GM18907 (cell line): Measurements from ENCODE around the gene GET3.
"Not testable (repeated sequence)": the region's sequence is repeated elsewhere in the genome, so short reads cannot be mapped to it uniquely, and the experiment has no call there.

Experiments
- ATAC-seq: cut with Tn5 transposase; IDR thresholded peaks from one replicate; pipeline ENCODE4 v1.9.1; 2021; ENCODE audit warnings: mild to moderate bottlenecking, moderate library complexity; ENCODE audit not compliant: unreplicated experiment

GET3 gene

DNA sequence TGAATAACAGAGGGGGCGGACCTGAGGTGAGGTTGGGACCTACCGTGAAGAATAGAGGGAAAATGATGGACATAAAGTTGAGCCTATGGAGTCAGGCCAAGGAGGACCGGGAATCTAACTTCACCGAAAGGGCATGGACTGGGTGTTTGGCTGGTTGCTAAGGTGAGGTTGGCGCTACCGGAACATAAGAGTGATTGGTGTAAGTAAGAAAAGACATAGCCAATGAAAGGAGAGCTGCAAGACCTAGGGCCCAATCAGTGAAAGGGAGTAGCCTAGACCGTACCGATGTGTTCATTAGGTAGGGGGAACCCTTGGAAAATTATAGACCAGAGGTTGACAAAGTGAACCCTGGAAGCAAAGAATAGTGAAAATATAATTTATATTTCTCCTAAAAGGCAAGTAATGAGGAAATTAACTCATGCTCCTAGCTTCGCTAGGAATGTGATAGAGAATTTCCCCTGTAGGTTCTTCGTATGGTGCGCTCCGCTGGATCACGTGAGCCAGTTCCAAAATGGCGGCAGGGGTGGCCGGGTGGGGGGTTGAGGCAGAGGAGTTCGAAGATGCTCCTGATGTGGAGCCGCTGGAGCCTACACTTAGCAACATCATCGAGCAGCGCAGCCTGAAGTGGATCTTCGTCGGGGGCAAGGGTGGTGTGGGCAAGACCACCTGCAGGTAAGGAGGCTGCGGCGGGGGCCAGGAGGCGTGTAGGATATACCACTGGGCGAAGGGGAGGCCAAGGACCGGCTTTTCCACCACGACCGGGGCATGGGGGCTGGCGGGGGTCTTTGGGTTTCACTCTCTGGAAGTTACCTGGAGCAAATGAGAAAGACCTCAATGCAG lies at the start of gene GET3:
TSS of gene GET3 (plus strand) at position 503 of the 840 bp plus-strand sequence. CDS start at position 512, 9 bp downstream.
- peak; percentile 77 for ATAC-seq

DNA sequence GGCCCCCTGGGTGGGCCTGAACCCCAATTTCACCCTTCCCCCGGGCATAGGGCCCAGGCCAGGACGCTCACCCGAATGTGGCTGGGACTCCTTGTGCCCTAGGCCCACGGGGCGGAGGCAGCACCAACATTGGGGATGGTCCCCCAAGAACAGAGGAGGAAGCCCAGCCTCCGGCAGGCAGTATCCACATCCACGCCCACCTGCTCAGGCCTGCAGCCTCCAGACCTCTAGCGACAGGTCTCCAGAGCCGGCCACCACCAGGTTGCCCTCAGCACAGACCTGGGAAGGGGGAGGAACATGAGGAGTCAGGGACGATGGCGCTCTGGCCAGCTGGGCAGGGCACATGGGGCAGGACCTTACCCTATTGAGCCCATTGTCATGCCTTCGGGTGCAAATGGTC lies 48.3 kb upstream of the GET3 start:
- no peak for ATAC-seq

DNA sequence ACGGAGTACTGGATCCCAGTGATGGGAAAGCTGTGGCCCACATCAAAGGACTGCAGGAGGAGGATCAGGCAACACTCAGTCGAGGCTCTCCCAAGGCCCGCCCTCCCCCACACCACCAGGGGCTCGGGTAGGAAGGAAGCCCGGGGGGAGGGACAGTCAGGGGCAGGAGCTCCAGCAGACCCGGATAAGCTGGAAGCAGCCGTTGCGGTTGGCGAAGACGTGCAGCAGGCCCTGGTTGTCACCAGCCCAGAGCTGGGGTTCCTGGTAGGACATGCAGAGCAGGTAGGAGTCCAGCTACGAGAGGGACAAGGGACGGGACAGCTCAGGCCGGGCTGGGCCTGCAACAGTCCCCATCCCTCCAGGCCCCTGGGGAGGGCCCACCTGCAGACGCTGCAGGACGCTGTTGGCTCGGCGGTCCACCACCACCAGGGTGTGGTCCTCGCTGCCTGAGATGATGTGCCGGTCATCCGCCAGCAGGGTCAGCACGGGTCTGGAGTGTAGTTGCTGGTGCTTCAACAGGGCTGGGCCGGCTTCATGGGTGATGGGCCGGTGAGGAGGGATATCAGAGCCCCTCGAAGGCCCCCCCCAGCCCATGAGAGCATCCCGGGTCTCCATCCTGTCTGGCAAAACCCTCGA lies 47.6 kb upstream of the GET3 start:
- ATAC-seq, result no peak

DNA sequence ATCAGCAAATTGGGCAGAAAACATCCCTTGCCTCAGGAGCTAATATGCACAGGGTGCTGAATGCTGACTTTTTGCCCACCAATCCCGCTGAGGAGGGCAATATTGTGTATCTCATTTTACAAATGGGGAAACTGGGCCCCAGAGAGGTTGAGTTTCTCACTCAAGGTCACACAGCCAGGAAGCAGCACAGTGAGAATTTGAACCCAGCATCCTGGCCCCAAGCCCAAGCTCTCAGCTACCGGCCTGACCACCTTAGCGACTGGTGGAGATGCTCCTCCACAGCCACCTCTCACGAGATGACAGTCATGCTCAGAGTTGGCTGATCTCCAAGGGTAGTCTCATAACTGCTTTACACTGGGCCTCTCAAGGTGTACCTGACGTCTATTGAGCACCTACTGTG lies 44.3 kb upstream of the GET3 start:
- no peak for ATAC-seq

DNA sequence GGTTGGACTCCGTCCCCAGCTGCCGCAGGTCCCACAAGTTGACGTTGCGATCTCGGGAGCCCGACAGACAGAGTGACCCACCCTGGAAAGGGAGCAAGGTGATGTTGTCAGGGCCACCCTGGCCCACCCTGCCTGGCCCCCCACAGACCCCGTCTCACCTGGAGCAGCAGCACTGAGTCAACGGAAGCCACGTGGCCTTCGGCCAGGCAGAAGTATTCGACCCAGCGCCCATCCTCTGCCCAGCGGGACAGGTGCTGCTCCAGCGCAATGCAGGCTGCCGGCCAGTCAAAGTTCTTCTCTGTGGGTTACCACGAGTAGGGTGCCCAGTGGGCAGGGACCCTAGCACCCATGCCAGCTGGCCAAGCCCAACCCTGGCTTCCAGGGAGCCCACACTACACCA lies 42.7 kb upstream of the GET3 start:
- ATAC-seq, result no peak

DNA sequence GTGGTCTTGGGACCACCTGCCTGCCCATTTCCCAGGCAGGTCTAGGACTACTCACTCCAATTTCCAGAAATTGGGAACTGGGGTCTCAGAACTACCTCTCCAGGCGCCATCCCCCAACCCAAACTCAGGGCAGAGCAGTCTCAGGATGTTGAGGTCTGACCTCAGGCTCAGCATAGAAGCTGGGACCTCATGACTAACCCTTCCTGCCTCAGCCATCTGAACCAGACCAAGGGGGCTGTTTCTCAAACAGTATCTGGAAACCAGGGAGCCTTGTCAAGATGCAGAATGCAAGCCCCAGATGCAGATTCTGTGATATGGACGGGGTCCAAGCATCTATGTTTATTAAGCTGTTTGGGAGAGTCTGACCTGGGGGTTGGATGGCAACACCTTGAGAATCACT lies 42.2 kb upstream of the GET3 start:
- ATAC-seq, result no peak

DNA sequence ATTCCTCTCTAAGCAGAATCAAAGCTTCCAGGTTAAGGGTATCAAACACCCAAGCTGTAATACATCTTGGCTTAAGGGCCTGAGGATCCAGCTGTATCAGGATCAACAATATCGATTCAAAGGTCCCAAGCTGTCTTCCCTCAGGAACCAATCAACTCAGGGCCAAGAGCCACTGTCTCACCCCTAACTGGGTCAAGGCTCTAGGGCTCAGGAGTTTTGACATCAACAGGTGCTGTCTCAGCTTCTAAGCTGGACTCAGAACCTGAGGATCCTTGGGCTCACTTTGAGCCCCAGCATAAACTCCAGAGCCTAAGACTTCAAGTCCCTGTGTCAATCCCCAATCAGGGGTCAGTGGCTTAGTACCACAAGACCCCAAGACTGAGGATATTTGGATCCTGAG lies 41.8 kb upstream of the GET3 start:
- peak; percentile 4 for ATAC-seq

DNA sequence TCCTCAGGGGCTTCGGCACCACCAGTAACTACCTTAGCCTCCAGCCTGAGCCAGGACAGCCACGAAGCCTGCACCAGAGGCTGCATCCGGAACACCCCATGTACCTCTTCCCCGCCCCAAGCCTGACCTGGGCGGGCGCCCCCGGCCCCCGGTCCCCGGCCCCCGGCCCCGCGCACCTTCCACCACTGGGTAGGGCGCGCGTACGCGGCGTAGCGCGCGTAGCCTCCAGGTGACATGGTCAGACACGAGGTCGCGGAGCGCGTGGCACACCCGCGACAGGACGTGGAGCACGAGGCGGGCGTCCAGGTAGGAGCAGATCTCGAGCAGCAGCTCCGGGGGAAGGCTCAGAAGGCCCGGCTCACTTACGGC lies 41.3 kb upstream of the GET3 start:
- peak; percentile 9 for ATAC-seq

DNA sequence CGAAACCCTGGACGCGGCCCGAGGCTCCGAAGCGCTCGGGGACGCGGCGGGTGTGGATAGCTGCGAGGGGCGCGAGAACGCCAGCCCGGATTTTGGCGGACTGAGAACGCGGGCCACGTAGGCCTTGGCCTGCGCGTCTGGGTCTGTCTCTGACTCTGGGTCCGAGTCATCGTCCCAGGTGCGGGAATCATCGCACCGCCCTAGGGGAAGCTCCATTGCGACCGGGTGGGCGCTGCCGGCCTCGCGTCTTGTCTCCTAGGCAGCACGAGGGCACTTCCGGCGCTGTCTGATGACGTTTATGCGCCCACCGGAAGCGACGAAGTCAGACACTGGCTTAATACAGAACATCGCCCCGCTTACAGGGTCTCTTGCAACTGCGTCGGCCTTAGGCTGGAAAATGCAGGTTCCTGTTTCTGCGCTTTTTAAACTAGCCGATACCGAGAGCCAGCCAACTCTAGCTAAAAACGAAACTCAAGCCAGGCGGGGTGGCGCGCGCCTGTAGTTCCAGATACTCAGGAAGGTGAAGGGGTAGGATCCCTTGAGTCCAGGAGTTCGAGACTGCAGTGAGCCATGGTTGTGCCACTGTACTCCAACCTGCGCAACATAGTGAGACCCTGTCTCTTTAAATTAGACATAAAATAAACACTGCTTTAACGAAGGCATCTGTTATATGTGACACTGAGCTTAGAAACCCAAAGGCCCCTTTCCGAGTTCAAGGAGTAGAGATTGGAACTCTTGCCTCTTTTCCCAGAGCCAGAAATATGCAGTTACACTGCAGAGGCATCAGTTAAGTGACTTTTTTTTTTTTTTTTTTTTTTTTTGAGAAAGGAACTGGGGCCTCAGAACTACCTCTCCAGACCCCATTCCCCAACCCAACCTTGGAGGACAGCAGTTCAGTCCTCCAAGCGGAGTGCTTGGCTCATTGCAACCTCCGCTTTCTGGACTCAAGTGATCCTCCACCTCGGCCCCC lies 40.6 kb upstream of the GET3 start, which contains the start of gene FBXW9:
TSS of gene FBXW9 (minus strand) at position 266 of the 970 bp plus-strand sequence. CDS start at position 216, 50 bp downstream.
- ATAC-seq, result peak; percentile 64

DNA sequence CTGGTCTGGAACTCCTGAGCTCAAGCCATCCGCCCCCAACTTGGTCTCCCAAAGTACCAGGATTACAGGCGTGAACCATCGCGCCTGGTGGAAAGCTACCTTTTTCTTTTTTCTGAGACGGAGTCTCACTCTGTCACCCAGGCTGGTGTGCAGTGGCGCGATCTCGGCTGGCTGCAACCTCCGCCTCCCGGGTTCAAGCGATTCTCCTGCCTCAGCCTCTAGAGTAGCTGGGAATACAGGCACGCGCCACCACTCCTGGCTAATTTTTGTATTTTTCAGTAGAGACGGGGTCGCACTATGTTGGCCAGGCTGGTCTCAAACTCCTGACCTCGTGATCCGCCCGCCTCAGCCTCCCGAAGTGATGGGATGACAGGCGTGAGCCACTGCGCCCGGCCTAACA lies 39.9 kb upstream of the GET3 start:
- not testable (repeated sequence) for ATAC-seq

DNA sequence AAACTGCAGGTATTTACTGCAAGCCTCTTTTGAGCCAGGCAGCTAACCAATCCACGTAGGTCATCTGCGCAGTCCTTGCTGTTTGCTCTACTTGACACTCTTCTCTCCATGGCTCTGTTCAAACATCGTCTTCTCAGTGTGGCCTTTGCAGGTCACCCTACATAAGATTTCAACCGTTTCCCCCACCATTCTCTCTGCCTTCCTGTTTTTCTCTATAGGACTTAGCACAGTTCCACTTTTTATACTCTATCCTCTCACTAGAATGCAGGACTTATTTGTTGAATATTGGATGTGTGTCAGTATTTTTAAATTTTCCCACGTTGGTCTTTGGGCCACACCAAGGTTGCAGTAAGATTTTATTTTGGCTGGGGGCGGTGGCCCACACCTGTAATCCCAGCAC lies 39.2 kb upstream of the GET3 start:
- no peak for ATAC-seq

DNA sequence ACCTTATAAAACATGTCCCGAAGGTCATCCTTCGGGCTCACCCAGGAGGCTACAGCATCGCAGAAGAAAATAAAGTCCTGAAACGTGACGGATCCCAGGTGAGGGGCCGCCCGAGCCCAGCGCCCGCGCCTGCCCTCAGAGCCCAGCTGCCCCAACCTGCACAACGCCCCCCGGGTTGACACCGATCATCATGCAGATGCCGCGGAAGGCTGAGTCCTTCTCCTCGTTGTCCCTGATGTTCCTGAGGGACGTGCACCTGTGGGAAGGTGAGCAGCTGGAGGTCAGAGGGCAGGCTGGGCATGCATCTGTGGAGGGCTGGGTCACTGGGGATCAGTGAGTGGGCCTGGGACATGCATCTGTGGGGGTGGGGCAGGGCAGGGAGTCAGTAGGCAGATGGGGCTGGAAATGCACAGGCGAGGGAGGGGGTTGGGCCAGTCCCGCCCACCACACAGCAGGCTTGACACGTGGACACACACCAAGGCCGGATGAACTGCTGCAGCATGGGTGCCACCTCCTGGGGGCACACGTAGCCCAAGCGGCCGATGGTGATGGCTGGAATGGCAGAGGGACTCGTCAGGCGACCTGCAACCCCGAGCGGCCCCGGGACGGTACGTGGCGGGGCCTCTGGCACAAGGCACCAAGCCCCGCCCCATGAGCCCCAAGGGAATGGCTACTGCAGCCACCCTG lies 35.6 kb upstream of the GET3 start:
- no peak for ATAC-seq

DNA sequence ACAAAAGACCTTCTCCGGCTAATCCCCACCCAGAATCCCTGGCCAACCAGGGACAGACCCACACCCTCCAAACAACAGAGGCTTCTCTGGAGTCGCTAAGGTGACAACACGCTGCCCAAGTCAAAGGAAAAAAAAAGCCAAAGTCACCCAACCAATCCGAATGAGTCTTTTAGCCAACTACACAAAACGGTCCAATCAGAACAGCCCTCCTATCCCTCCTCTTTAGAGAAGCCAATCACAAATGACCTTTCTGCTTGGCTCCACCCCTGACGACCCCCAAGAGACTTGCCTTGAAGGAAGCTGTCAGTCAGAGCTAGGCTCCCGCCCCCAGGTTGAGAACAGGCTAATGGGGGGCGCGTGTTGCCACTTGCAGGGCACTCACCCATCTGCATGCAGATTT lies 34.3 kb upstream of the GET3 start:
- ATAC-seq, result no peak

DNA sequence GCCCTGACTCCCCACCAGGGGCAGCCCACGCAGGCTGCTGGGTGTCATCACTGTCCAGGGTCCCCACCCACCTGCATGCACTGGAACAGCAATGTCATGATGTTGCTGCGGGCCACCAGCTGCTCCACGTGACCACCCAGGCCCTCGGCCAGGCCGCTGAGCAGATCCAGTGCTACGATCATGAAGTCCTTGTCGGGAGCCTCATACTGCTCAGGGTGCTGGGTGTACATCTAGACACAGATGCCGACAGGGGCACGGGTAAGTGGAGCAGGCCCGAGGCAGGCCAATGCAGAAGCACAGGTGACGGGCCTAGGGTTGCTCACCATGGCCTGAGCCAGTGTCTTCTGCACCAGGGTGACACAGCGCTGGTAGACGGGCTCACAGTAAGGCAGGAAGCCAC lies 32.1 kb upstream of the GET3 start:
- no peak for ATAC-seq

DNA sequence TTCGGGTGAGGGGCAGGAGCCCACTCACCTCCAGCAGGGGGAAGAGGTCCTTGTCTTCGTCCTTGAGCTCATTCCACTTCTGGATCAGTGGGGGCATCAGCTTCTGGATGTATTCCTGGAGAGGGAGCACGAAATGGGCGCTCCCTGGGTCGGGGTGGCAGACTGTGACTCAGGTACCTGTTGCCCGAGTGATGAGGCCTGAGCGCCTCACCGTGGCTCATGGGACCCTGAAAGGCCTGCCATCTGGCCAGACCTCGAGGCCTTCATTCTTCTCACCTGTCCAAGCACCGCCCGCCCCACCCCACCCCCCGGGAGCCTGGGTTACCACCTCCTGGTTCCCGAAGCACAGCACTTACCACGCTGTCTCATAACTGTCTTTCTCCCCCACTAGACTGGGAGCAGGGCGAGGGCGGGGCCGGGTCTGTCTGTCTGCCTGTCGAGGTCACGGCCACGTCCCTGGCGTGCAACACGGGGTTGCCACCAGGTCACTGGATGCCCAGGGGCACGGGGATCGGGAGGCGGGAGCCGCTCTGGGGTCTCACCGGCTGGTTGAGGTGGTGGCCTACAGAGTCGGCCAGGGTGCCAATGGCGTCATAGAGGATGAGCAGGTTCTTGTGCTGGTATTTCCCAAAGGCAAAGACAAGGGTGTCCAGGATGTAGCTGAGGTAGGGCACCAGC lies 31.5 kb upstream of the GET3 start:
- ATAC-seq, result no peak

DNA sequence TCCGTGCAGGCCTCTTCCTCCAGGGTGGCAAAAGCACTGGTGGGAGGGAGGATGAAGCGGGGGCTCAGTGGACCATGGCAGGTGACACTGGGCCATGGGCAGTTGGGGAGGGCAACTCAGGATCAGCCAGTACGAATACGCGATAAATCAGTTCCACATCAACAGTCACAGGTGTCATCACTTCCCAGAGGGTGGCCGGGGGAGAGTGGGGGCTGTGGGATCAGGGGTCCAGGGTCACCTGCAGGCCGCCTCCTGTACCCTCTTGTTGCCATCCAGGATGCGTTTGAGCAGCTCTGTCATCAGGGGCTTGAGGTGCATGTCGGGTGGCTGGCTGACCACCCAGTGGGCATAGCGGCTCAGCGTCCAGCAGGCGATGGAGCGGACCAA lies 31.0 kb upstream of the GET3 start:
- ATAC-seq, result no peak

DNA sequence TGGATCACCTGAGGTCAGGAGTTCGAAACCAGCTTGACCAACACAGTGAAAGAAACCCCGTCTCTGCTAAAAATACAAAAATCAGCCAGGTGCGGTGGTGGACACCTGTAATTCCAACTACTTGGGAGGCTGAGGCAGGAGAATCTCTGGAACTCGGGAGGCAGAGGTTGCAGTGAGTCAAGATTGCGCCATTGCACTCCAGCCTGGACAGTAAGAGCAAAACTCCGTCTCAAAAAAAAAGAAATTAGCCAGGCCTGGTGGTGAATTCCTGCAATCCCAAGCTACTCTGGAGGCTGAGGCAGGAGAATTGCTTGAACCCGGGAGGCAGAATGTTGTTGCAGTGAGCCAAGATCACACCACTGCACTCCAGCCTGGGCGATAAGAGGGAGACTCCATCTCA lies 28.7 kb upstream of the GET3 start:
- ATAC-seq, result no peak

DNA sequence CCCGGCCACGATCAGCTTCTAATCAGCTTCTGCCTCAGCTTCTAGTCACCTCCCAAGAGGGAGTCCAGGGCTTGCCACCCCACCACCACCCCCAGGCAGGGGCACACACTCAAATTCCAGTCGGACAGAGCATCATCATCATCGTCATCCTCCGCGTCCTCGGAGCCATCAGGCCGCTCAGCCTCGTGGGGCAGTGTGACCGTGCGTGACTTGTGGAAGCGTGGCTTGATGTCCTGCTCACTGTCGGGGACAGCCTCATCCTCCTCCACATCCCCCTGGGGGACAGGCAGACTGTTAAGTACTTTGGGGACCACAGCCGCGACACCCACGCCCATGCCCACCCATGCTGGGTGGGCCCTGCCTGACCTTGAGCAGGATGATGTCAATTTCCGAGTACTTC lies 26.1 kb upstream of the GET3 start:
- ATAC-seq, result no peak

DNA sequence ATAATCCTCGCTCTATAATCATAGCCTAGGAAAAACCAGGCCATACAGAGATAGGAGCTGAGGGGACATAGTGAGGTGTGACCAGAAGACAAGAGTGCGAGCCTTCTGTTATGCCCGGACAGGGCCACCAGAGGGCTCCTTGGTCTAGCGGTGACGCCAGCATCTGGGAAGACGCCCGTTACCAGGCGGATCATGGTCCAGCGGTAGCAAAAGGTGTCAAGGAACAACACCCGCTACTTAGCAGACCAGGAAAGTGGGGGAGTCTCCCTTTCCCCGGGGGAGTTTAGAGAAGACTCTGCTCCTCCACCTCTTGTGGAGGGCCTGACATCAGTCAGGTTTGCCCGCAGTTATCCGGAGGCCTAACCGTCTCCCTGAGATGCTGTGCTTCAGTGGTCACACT lies 25.2 kb upstream of the GET3 start:
- not testable (repeated sequence) for ATAC-seq

DNA sequence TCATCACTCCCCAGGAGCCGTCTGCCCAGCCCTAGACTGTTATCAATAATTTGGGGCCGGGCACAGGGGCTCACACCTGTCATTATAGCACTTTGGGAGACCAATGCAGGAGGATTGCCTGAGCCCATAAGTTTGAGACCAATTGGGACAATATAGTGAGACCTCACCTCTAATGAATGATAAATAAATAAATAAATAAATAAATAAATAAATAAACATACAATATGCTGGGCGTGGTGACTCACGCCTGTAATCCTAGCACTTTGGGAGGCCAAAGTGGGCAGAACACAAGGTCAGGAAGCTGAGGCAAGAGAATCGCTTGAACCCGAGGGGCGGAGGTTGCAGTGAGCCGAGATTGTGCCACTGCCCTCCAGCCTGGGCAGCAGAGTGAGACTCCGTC lies 24.0 kb upstream of the GET3 start:
- not testable (repeated sequence) for ATAC-seq
